Measurements from ENCODE around the gene ADCY1. TPM values are rescaled to one million over a fixed set of nuclear protein-coding genes. Genes with fewer than 3 reads are reported as not detected.

Gene ADCY1
- polyA plus RNA-seq, 1 donor (not counting 4 experiments of a cell fraction or from before 2014, with no cell fraction given), result 0.54 TPM

DNA sequence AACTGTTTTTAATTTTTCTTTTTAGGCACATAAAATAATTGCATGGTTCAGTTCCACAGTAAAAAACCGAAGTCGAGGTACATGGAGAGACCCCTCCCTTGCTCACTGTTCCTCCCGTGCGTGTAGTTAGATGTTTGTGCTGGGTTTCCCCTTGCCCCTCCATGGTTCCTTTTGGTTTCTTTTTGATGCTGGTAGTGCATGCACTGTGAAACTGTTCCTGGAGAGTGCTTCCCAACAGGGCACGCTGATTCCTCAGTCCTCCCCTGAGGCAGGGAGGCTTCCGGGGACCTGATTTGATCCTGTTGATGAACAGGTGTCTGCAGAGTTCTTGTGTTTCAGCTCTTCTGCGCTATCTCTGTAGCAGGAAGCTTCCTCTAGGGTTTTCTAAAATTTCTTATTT lies 69.5 kb downstream of the ADCY1 start:
- Histone ChIP-seq H3K4me3 (ENCODE audit: control insufficient read depth in 2 of 3, extremely low read depth in 1 of 3, insufficient read depth in 2 of 3, low read depth in 1 of 3, low read length in 3 of 3) (no peak overlapping the region), H3K4me2 (ENCODE audit: control insufficient read depth, extremely low read depth, insufficient read depth, low read depth, low read length) (no peak overlapping the region), H3K9me3 (ENCODE audit: control insufficient read depth, low read depth, low read length) (no peaks in the 10 kb centered on the region), H3K9ac (ENCODE audit: control insufficient read depth, extremely low read depth, insufficient read depth, low read length) (no peak overlapping the region), H3K36me3 (ENCODE audit: control insufficient read depth in 2 of 2, extremely low read depth in 1 of 2, insufficient read depth in 2 of 2, low read length in 2 of 2) (no peaks in the 10 kb centered on the region), H3K4me1 (ENCODE audit: control insufficient read depth, extremely low read depth, insufficient read depth, low read length) (no peaks in the 10 kb centered on the region), H3K27ac (ENCODE audit: control insufficient read depth, insufficient read depth, low read length) (no peak overlapping the region), H3K27me3 (ENCODE audit: control insufficient read depth, extremely low read depth, insufficient read depth, low read length) (no peaks in the 10 kb centered on the region), H3K9me1 (ENCODE audit: control insufficient read depth, extremely low read depth, insufficient read depth, low read length) (no peaks in the 10 kb centered on the region), H3K79me2 (ENCODE audit: control insufficient read depth, insufficient read depth, low read length) (no peaks in the 10 kb centered on the region), H4K20me1 (ENCODE audit: control insufficient read depth, extremely low read depth, insufficient read depth, low read length) (no peaks in the 10 kb centered on the region), H2AFZ (ENCODE audit: control insufficient read depth, low read length) (no peak overlapping the region)
- DNase-seq (ENCODE audit: low read depth, low spot score), result no peak
- no peak for FAIRE-seq
- dilution Hi-C loops (cut with MboI; ENCODE audit: extremely low pct_ligation_motif_present, low sequenced_read_pairs), result no loop called here
- TF ChIP-seq, protein P1, sequence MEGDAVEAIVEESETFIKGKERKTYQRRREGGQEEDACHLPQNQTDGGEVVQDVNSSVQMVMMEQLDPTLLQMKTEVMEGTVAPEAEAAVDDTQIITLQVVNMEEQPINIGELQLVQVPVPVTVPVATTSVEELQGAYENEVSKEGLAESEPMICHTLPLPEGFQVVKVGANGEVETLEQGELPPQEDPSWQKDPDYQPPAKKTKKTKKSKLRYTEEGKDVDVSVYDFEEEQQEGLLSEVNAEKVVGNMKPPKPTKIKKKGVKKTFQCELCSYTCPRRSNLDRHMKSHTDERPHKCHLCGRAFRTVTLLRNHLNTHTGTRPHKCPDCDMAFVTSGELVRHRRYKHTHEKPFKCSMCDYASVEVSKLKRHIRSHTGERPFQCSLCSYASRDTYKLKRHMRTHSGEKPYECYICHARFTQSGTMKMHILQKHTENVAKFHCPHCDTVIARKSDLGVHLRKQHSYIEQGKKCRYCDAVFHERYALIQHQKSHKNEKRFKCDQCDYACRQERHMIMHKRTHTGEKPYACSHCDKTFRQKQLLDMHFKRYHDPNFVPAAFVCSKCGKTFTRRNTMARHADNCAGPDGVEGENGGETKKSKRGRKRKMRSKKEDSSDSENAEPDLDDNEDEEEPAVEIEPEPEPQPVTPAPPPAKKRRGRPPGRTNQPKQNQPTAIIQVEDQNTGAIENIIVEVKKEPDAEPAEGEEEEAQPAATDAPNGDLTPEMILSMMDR (optimal IDR thresholded peaks at IDR 0.05 in 1 of 3, IDR thresholded peaks at IDR 0.05 in 1 of 3, conservative IDR thresholded peaks at IDR 0.05 in 1 of 3; ENCODE audit: extremely low read depth in 1 of 3, insufficient read depth in 2 of 3, low read length in 3 of 3), result no peak
- no peak for TF ChIP-seq EZH2 (IDR thresholded peaks at IDR 0.05; ENCODE audit: low read length)

DNA sequence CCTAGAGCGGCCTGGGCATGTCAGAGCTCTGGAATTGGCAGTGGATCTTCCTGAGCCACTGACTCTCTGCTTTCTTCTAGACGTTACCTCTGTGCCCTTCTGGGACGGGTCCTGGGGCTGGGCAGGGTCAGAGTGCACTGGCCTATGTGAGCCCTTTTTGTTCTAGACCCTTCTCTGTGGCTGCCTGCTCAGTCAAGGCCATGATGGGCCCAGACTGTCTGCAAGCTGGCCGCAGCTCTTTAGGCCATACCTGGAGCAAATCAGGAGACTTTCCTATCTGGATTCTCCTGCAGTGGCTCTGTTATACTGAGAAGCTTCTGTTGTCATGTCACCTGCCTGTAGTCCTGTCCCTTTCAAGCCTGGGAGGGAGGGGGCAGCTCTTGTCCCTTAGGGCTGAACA lies 70.1 kb downstream of the ADCY1 start:
- FAIRE-seq, result no peak
- DNase-seq (ENCODE audit: low read depth, low spot score), result no peak
- dilution Hi-C loops (cut with MboI; ENCODE audit: extremely low pct_ligation_motif_present, low sequenced_read_pairs), result no loop called here

More for the DNA sequence above, 70.1 kb downstream of the ADCY1 start:
- Histone ChIP-seq H3K79me2 (ENCODE audit: control insufficient read depth, insufficient read depth, low read length) (no peaks in the 10 kb centered on the region), H4K20me1 (ENCODE audit: control insufficient read depth, extremely low read depth, insufficient read depth, low read length) (no peaks in the 10 kb centered on the region), H3K9me1 (ENCODE audit: control insufficient read depth, extremely low read depth, insufficient read depth, low read length) (no peaks in the 10 kb centered on the region), H3K27me3 (ENCODE audit: control insufficient read depth, extremely low read depth, insufficient read depth, low read length) (no peaks in the 10 kb centered on the region), H3K36me3 (ENCODE audit: control insufficient read depth in 2 of 2, extremely low read depth in 1 of 2, insufficient read depth in 2 of 2, low read length in 2 of 2) (no peaks in the 10 kb centered on the region), H3K4me1 (ENCODE audit: control insufficient read depth, extremely low read depth, insufficient read depth, low read length) (no peaks in the 10 kb centered on the region), H3K4me3 (ENCODE audit: control insufficient read depth in 2 of 3, extremely low read depth in 1 of 3, insufficient read depth in 2 of 3, low read depth in 1 of 3, low read length in 3 of 3) (no peak overlapping the region), H3K9me3 (ENCODE audit: control insufficient read depth, low read depth, low read length) (no peaks in the 10 kb centered on the region), H3K9ac (ENCODE audit: control insufficient read depth, extremely low read depth, insufficient read depth, low read length) (no peak overlapping the region), H3K27ac (ENCODE audit: control insufficient read depth, insufficient read depth, low read length) (no peak overlapping the region), H2AFZ (ENCODE audit: control insufficient read depth, low read length) (no peak overlapping the region), H3K4me2 (ENCODE audit: control insufficient read depth, extremely low read depth, insufficient read depth, low read depth, low read length) (no peak overlapping the region)
- no peak for TF ChIP-seq EZH2 (IDR thresholded peaks at IDR 0.05; ENCODE audit: low read length)
- TF ChIP-seq, protein P1 (optimal IDR thresholded peaks at IDR 0.05 in 1 of 3, IDR thresholded peaks at IDR 0.05 in 1 of 3, conservative IDR thresholded peaks at IDR 0.05 in 1 of 3; ENCODE audit: extremely low read depth in 1 of 3, insufficient read depth in 2 of 3, low read length in 3 of 3), result no peak
